Memory B cell (primary cell): ENCODE results near the gene DTWD2.
"Not testable (repeated sequence)": the region's sequence is repeated elsewhere in the genome, so short reads cannot be mapped to it uniquely, and the experiment has no call there.

ENCODE experiments used
- ATAC-seq: fragments of 150-1000 bp; cut with Tn5 transposase; 2 replicates; pipeline ENCODE4 v1.10.0; 2021; ENCODE audit warnings: low read depth, mild to moderate bottlenecking, moderate library complexity
- DNase-seq, 2 donors: peaks; one replicate each; pipeline ENCODE4 v3.0.0; 2022; ENCODE audit warnings: low spot score in 2 of 2
- H3K27ac Mint-ChIP-seq: one replicate; pipeline ENCODE4 v1.8.0; 2022; ENCODE audit warnings: mild to moderate bottlenecking, moderate library complexity, mixed read lengths
- H3K27me3 Mint-ChIP-seq: one replicate; pipeline ENCODE4 v1.8.0; 2022; ENCODE audit warnings: mixed read lengths
- H3K36me3 Mint-ChIP-seq: one replicate; pipeline ENCODE4 v1.8.0; 2022; ENCODE audit warnings: mild to moderate bottlenecking, mixed read lengths
- H3K4me1 Mint-ChIP-seq: one replicate; pipeline ENCODE4 v1.8.0; 2022; ENCODE audit warnings: mixed read lengths
- H3K4me3 Mint-ChIP-seq: one replicate; pipeline ENCODE4 v1.8.0; 2022; ENCODE audit warnings: mild to moderate bottlenecking, moderate library complexity, mixed read lengths
- H3K9me3 Mint-ChIP-seq: one replicate; pipeline ENCODE4 v1.8.0; 2022; ENCODE audit warnings: mixed read lengths

Gene DTWD2

GRCh38 chr5:118851785-118852184, 136.6 kb downstream of the DTWD2 start:
- H3K27me3 Mint-ChIP-seq, H3K9me3 Mint-ChIP-seq, H3K4me3 Mint-ChIP-seq, ATAC-seq, DNase-seq, H3K27ac Mint-ChIP-seq, H3K4me1 Mint-ChIP-seq: not testable (repeated sequence)
- H3K36me3 Mint-ChIP-seq, result peaks cover 24% of the 10 kb centered on the region

- H3K9me3 Mint-ChIP-seq, H3K27me3 Mint-ChIP-seq, H3K27ac Mint-ChIP-seq, ATAC-seq, H3K4me1 Mint-ChIP-seq, H3K4me3 Mint-ChIP-seq, DNase-seq: not testable (repeated sequence)
- H3K36me3 Mint-ChIP-seq, result peaks cover 31% of the 10 kb centered on the region
Measured at GRCh38 chr5:118849507-118849906, 138.8 kb downstream of the DTWD2 start.

GRCh38 chr5:118844351-118844750, 144.0 kb downstream of the DTWD2 start:
- Mint-ChIP-seq H3K27me3 (no peaks in the 10 kb centered on the region), H3K36me3 (peaks cover 28% of the 10 kb centered on the region), H3K4me1 (no peaks in the 10 kb centered on the region), H3K27ac (no peak overlapping the region), H3K4me3 (no peak overlapping the region), H3K9me3 (no peaks in the 10 kb centered on the region)
- ATAC-seq (no peak), DNase-seq (no peak)

- H3K4me3 Mint-ChIP-seq, result no peak overlapping the region
- no peaks in the 10 kb centered on the region for H3K9me3 Mint-ChIP-seq
- no peak for DNase-seq
- H3K4me1 Mint-ChIP-seq, result no peaks in the 10 kb centered on the region
- H3K27me3 Mint-ChIP-seq, result no peaks in the 10 kb centered on the region
- peaks cover 14% of the 10 kb centered on the region for H3K36me3 Mint-ChIP-seq
- H3K27ac Mint-ChIP-seq, result no peak overlapping the region
- ATAC-seq, result no peak
Measured at GRCh38 chr5:118834710-118835109, 153.6 kb downstream of the DTWD2 start.

- H3K27me3 Mint-ChIP-seq, result no peaks in the 10 kb centered on the region
- H3K9me3 Mint-ChIP-seq, result no peaks in the 10 kb centered on the region
- DNase-seq, result no peak
- peaks cover 11% of the 10 kb centered on the region for H3K36me3 Mint-ChIP-seq
- ATAC-seq, result no peak
- H3K27ac Mint-ChIP-seq, result no peak overlapping the region
- H3K4me3 Mint-ChIP-seq, result no peak overlapping the region
- no peaks in the 10 kb centered on the region for H3K4me1 Mint-ChIP-seq
Measured at GRCh38 chr5:118832974-118833373, 155.4 kb downstream of the DTWD2 start.

GRCh38 chr5:118825226-118825625, 163.1 kb downstream of the DTWD2 start:
- no peaks in the 10 kb centered on the region for H3K4me1 Mint-ChIP-seq
- DNase-seq (no peak), ATAC-seq (no peak)
- H3K36me3 Mint-ChIP-seq, result no peaks in the 10 kb centered on the region
- H3K9me3 Mint-ChIP-seq, result no peaks in the 10 kb centered on the region
- H3K27ac Mint-ChIP-seq, result no peak overlapping the region
- H3K27me3 Mint-ChIP-seq, result peaks cover 1% of the 10 kb centered on the region
- H3K4me3 Mint-ChIP-seq, result no peak overlapping the region

GRCh38 chr5:118818604-118819003, 169.7 kb downstream of the DTWD2 start:
- Mint-ChIP-seq H3K36me3 (no peaks in the 10 kb centered on the region), H3K27me3 (no peaks in the 10 kb centered on the region), H3K9me3 (peaks cover 4% of the 10 kb centered on the region), H3K4me1 (no peaks in the 10 kb centered on the region), H3K27ac (no peak overlapping the region), H3K4me3 (no peak overlapping the region)
- DNase-seq (no peak), ATAC-seq (no peak)

GRCh38 chr5:118808441-118808840, 179.9 kb downstream of the DTWD2 start:
- H3K9me3 Mint-ChIP-seq, result peaks cover 23% of the 10 kb centered on the region
- no peak overlapping the region for H3K27ac Mint-ChIP-seq
- ATAC-seq (no peak), DNase-seq (no peak)
- no peaks in the 10 kb centered on the region for H3K27me3 Mint-ChIP-seq
- peaks cover 3% of the 10 kb centered on the region for H3K4me1 Mint-ChIP-seq
- no peak overlapping the region for H3K4me3 Mint-ChIP-seq
- H3K36me3 Mint-ChIP-seq, result peaks cover 22% of the 10 kb centered on the region

GRCh38 chr5:118806571-118806970, 181.8 kb downstream of the DTWD2 start:
- no peaks in the 10 kb centered on the region for H3K27me3 Mint-ChIP-seq
- DNase-seq, result no peak
- H3K4me3 Mint-ChIP-seq, result no peak overlapping the region

GRCh38 chr5:118802335-118802734, 186.0 kb downstream of the DTWD2 start:
- Mint-ChIP-seq H3K27ac (no peak overlapping the region), H3K4me3 (no peak overlapping the region), H3K27me3 (no peaks in the 10 kb centered on the region), H3K36me3 (peaks cover 9% of the 10 kb centered on the region), H3K9me3 (peaks cover 9% of the 10 kb centered on the region), H3K4me1 (peaks cover 8% of the 10 kb centered on the region)
- ATAC-seq, result peak; percentile 42
- DNase-seq, result no peak

More at GRCh38 chr5:118806571-118806970, 181.8 kb downstream of the DTWD2 start:
- H3K27ac Mint-ChIP-seq, result no peak overlapping the region
- H3K4me1 Mint-ChIP-seq, result peaks cover 8% of the 10 kb centered on the region
- H3K36me3 Mint-ChIP-seq, result peaks cover 17% of the 10 kb centered on the region
- no peak for ATAC-seq
- H3K9me3 Mint-ChIP-seq, result peaks cover 20% of the 10 kb centered on the region

- Mint-ChIP-seq H3K4me3 (no peak overlapping the region), H3K36me3 (no peaks in the 10 kb centered on the region), H3K27ac (no peak overlapping the region), H3K27me3 (no peaks in the 10 kb centered on the region), H3K4me1 (no peaks in the 10 kb centered on the region), H3K9me3 (no peaks in the 10 kb centered on the region)
- DNase-seq (no peak), ATAC-seq (no peak)
Measured at GRCh38 chr5:118796081-118796480, 192.3 kb downstream of the DTWD2 start.

- Mint-ChIP-seq H3K9me3 (no peaks in the 10 kb centered on the region), H3K27ac (no peak overlapping the region), H3K27me3 (no peaks in the 10 kb centered on the region), H3K4me3 (no peak overlapping the region), H3K36me3 (no peaks in the 10 kb centered on the region), H3K4me1 (no peaks in the 10 kb centered on the region)
- no peak for ATAC-seq
- DNase-seq, result no peak
Measured at GRCh38 chr5:118794281-118794680, 194.1 kb downstream of the DTWD2 start.

- DNase-seq (no peak), ATAC-seq (no peak)
- H3K36me3 Mint-ChIP-seq, result no peaks in the 10 kb centered on the region
- no peak overlapping the region for H3K4me3 Mint-ChIP-seq
- no peaks in the 10 kb centered on the region for H3K9me3 Mint-ChIP-seq
- H3K4me1 Mint-ChIP-seq, result no peaks in the 10 kb centered on the region
- no peaks in the 10 kb centered on the region for H3K27me3 Mint-ChIP-seq
- no peak overlapping the region for H3K27ac Mint-ChIP-seq
Measured at GRCh38 chr5:118793652-118794051, 194.7 kb downstream of the DTWD2 start.

GRCh38 chr5:118793091-118793490, 195.3 kb downstream of the DTWD2 start:
- Mint-ChIP-seq H3K36me3 (no peaks in the 10 kb centered on the region), H3K9me3 (no peaks in the 10 kb centered on the region), H3K4me1 (no peaks in the 10 kb centered on the region), H3K4me3 (no peak overlapping the region), H3K27ac (no peak overlapping the region), H3K27me3 (peaks cover 3% of the 10 kb centered on the region)
- no peak for ATAC-seq
- DNase-seq, result no peak

- no peak overlapping the region for H3K4me3 Mint-ChIP-seq
- H3K9me3 Mint-ChIP-seq, result no peaks in the 10 kb centered on the region
- DNase-seq, result peak in 1 of 2 donors; percentile 12
- H3K27ac Mint-ChIP-seq, result no peak overlapping the region
- peaks cover 3% of the 10 kb centered on the region for H3K27me3 Mint-ChIP-seq
- ATAC-seq, result peak; percentile 48
- H3K4me1 Mint-ChIP-seq, result no peaks in the 10 kb centered on the region
- H3K36me3 Mint-ChIP-seq, result no peaks in the 10 kb centered on the region
Measured at GRCh38 chr5:118791926-118792734, 196.2 kb downstream of the DTWD2 start.
